SK-N-SH (cell line): ENCODE results near the gene HTRA2. TPM values are rescaled to one million over a fixed set of nuclear protein-coding genes. Genes with fewer than 3 reads are reported as not detected.

ENCODE experiments used
- CTCF ChIA-PET: fragments of 300-600, 350-600 bp; formaldehyde crosslinking; extraction: SDS; loops from one replicate; lab custom pipeline; 2021; lab: Yijun Ruan, JAX
- POLR2A ChIA-PET: fragments of 350-600 bp; sonication (Branson Sonifier 250); formaldehyde crosslinking; extraction: SDS; loops from one replicate; lab custom pipeline; 2020; ENCODE audit warnings: antibody characterized with exemption, inconsistent platforms; lab: Yijun Ruan, JAX
- DNase-seq: peaks from one replicate; pipeline ENCODE4 v3.0.0; 2012
- H2AFZ ChIP-seq: fragments of 200-600 bp; sonication (generic); 2 replicates; pipeline ENCODE4 v1.8.1; 2016; ENCODE audit warnings: antibody characterized with exemption, mild to moderate bottlenecking, low read depth
- H3F3A ChIP-seq: fragments of 200-600 bp; sonication (generic); replicated peaks from 2 replicates; pipeline ENCODE3; 2016; ENCODE audit warnings: antibody characterized with exemption, mild to moderate bottlenecking; ENCODE audit not compliant: insufficient read depth
- H3K27ac ChIP-seq, 2 experiments: fragments of 200-500 bp in 1 of 2; fragments of 200-600 bp in 1 of 2; sonication (Bioruptor generic) in 1 of 2; sonication (generic), shearing (Covaris generic) in 1 of 2; 2 replicates each; pipeline versions ENCODE4 v1.5.1 to v1.6.1; 2014 to 2016; ENCODE audit warnings: low read depth in 2 of 2, inconsistent platforms in 1 of 2, low read length in 1 of 2, mild to moderate bottlenecking in 1 of 2, mixed read lengths in 1 of 2
- H3K27me3 ChIP-seq: fragments of 200-600 bp; sonication (generic), shearing (Covaris generic); 2 replicates; pipeline ENCODE4 v1.6.1; 2016; ENCODE audit warnings: mixed run types; ENCODE audit not compliant: insufficient read depth
- H3K36me3 ChIP-seq, 2 experiments: fragments of 200-500 bp in 1 of 2; fragments of 200-600 bp in 1 of 2; sonication (Bioruptor generic) in 1 of 2; sonication (generic) in 1 of 2; replicated peaks in 1 of 2; 2 replicates each; pipeline versions ENCODE3 to v1.5.1; 2014 to 2016; ENCODE audit warnings: low read length in 1 of 2, mild to moderate bottlenecking in 1 of 2; ENCODE audit not compliant: insufficient read depth in 2 of 2, control insufficient read depth in 1 of 2
- H3K4me1 ChIP-seq, 2 experiments: fragments of 200-500 bp in 1 of 2; fragments of 200-600 bp in 1 of 2; sonication (Bioruptor generic) in 1 of 2; sonication (generic), shearing (Covaris generic) in 1 of 2; 2 replicates each; pipeline versions ENCODE4 v1.5.1 to v1.6.1; 2014 to 2016; ENCODE audit warnings: low read depth in 1 of 2, low read length in 1 of 2, mixed run types in 1 of 2; ENCODE audit not compliant: insufficient read depth in 2 of 2, control insufficient read depth in 1 of 2
- H3K4me2 ChIP-seq: fragments of 200-600 bp; sonication (generic), shearing (Covaris generic); 2 replicates; pipeline ENCODE4 v1.6.1; 2017; ENCODE audit warnings: mixed run types
- H3K4me3 ChIP-seq, 2 experiments: fragments of 200-500 bp in 1 of 2; fragments of 200-600 bp in 1 of 2; sonication (Bioruptor generic) in 1 of 2; sonication (generic), shearing (Covaris generic) in 1 of 2; 2 replicates each; pipeline versions ENCODE4 v1.5.1 to v1.8.1; 2014 to 2016; ENCODE audit warnings: low read depth in 2 of 2, inconsistent platforms in 1 of 2, low read length in 1 of 2, mild to moderate bottlenecking in 1 of 2, mixed read lengths in 1 of 2, moderate library complexity in 1 of 2
- H3K79me2 ChIP-seq: fragments of 200-600 bp; sonication (generic); 2 replicates; pipeline ENCODE4 v1.8.1; 2017; ENCODE audit warnings: mild to moderate bottlenecking; ENCODE audit not compliant: insufficient read depth
- H3K9ac ChIP-seq: fragments of 200-600 bp; sonication (generic); 2 replicates; pipeline ENCODE4 v1.6.1; 2017; ENCODE audit warnings: mixed run types
- H3K9me2 ChIP-seq: fragments of 200-600 bp; sonication (generic); 2 replicates; pipeline ENCODE4 v1.6.1; 2017; ENCODE audit warnings: mixed run types
- H3K9me3 ChIP-seq: fragments of 200-600 bp; sonication (generic); 2 replicates; pipeline ENCODE4 v1.6.1; 2017; ENCODE audit warnings: mixed run types, mild to moderate bottlenecking, moderate library complexity
- H4K20me1 ChIP-seq: fragments of 200-600 bp; sonication (generic); 2 replicates; pipeline ENCODE4 v1.6.1; 2017; ENCODE audit warnings: mild to moderate bottlenecking, mixed run types; ENCODE audit not compliant: insufficient read depth
- CTCF ChIP-seq: fragments of 200-600 bp; sonication (generic); IDR thresholded peaks from 2 replicates; pipeline ENCODE4 v1.6.1; 2017; ENCODE audit warnings: antibody characterized with exemption, mild to moderate bottlenecking, moderate library complexity
- FOXJ3 ChIP-seq: sonication (generic); formaldehyde crosslinking; IDR thresholded peaks from 2 replicates; pipeline ENCODE4 v1.5.1; 2020; ENCODE audit warnings: mild to moderate bottlenecking, missing genetic modification reagents
- MAX ChIP-seq: IDR thresholded peaks from 2 replicates; pipeline ENCODE4 v1.4.0; 2012; ENCODE audit warnings: low read depth
- NFIC ChIP-seq: IDR thresholded peaks from 2 replicates; pipeline ENCODE4 v1.4.0; 2012; ENCODE audit warnings: borderline replicate concordance
- PBX3 ChIP-seq: IDR thresholded peaks from 2 replicates; pipeline ENCODE4; 2012
- RCOR1 ChIP-seq: fragments of 150-350 bp; IDR thresholded peaks from 2 replicates; pipeline ENCODE4 v1.6.1; 2017; ENCODE audit warnings: antibody characterized with exemption, low read length
- RXRA ChIP-seq: IDR thresholded peaks from 2 replicates; pipeline ENCODE4 v1.4.0; 2012; ENCODE audit warnings: low read depth, mild to moderate bottlenecking, borderline replicate concordance
- SIN3A ChIP-seq: IDR thresholded peaks from 2 replicates; pipeline ENCODE4 v1.6.1; 2012; ENCODE audit warnings: low read depth, mild to moderate bottlenecking, low read length, moderate library complexity, borderline replicate concordance
- SMC3 ChIP-seq: IDR thresholded peaks from 2 replicates; pipeline ENCODE4 v1.6.1; 2012; ENCODE audit warnings: low read depth, low read length, improper control_type of control experiment
- TAF1 ChIP-seq: IDR thresholded peaks from 2 replicates; pipeline ENCODE4 v1.6.1; 2012; ENCODE audit warnings: low read depth, mild to moderate bottlenecking, low read length, moderate library complexity, borderline replicate concordance
- USF1 ChIP-seq: IDR thresholded peaks from 2 replicates; pipeline ENCODE4 v1.4.0; 2012; ENCODE audit warnings: low read depth, borderline replicate concordance
- WGBS: methylation state at CpG from one replicate; pipeline ENCODE4 v1.1.6; 2017; ENCODE audit warnings: low lambda C conversion rate; 5-methylcytosine and 5-hydroxymethylcytosine counted together
- polyA plus RNA-seq, 3 experiments: library from polyadenylated mRNA; depleted of rRNA; stranded (reverse); fragments of >200 nt; gene quantifications; 2 replicates each; pipeline ENCODE4 v1.2.3, GENCODE V29; 2012
- TF ChIP-seq, protein P1 (sequence below): fragments of 150-350 bp; IDR thresholded peaks from 2 replicates; pipeline ENCODE4 v1.6.1; 2017; ENCODE audit warnings: antibody characterized with exemption, low read length, low read depth, borderline replicate concordance
- TF ChIP-seq, protein P2 (sequence below): IDR thresholded peaks from 2 replicates; pipeline ENCODE4 v1.6.1; 2012; ENCODE audit warnings: mild to moderate bottlenecking, low read depth, low read length, moderate library complexity

HTRA2 gene
- polyA plus RNA-seq, 1 of the 3 experiments (the other 2 are of a cell fraction), result 55.7 TPM

GRCh38 chr2:74499940-74500577, 29.7 kb upstream of the HTRA2 start:
- H2AFZ ChIP-seq, result no peak overlapping the region
- no peaks in the 10 kb centered on the region for H3K9me2 ChIP-seq
- no peaks in the 10 kb centered on the region for H3K79me2 ChIP-seq
- peak; percentile 47 for DNase-seq
- WGBS, result 84% methylated on average over 15 of the region's 15 CpGs
- no peak overlapping the region for H3K9ac ChIP-seq
- H3K4me1 ChIP-seq, result peaks cover 0 to 22% of the 10 kb centered on the region in 2 experiments; a peak in 1 of 4 replicates
- H3K27ac ChIP-seq, result no peak overlapping the region; a peak in 1 of 4 replicates
- TF ChIP-seq RXRA (no peak), CTCF (no peak), MAX (no peak), FOXJ3 (CRISPR knock-in tag) (no peak), NFIC (no peak), TAF1 (no peak), USF1 (no peak), RCOR1 (no peak)
- TF ChIP-seq, protein P1, sequence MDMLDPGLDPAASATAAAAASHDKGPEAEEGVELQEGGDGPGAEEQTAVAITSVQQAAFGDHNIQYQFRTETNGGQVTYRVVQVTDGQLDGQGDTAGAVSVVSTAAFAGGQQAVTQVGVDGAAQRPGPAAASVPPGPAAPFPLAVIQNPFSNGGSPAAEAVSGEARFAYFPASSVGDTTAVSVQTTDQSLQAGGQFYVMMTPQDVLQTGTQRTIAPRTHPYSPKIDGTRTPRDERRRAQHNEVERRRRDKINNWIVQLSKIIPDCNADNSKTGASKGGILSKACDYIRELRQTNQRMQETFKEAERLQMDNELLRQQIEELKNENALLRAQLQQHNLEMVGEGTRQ, result no peak
- TF ChIP-seq, all 33 proteins: peak for 0
- CTCF ChIA-PET, result interaction anchor here (0.8 to 3.7 kb wide), 7 partner anchors 13 to 87 kb away, joined by 3 to 21 read pairs (median 3); partner anchors contain the start of genes AUP1, CCDC142, HTRA2 and TTC31
- POLR2A ChIA-PET, result interaction anchor here (1.0 to 3.1 kb wide), 6 partner anchors 8 to 29 kb away, joined by 3 to 19 read pairs (median 8); partner anchors contain the start of genes AUP1, CCDC142, HTRA2 and MRPL53
- Histone ChIP-seq H3K36me3 (peaks cover 7 to 8% of the 10 kb centered on the region in 2 experiments), H3K9me3 (no peaks in the 10 kb centered on the region), H3K4me3 (no peak overlapping the region), H3F3A (peaks cover 3% of the 10 kb centered on the region), H3K27me3 (no peaks in the 10 kb centered on the region), H3K4me2 (no peak overlapping the region), H4K20me1 (no peaks in the 10 kb centered on the region)

DNA sequence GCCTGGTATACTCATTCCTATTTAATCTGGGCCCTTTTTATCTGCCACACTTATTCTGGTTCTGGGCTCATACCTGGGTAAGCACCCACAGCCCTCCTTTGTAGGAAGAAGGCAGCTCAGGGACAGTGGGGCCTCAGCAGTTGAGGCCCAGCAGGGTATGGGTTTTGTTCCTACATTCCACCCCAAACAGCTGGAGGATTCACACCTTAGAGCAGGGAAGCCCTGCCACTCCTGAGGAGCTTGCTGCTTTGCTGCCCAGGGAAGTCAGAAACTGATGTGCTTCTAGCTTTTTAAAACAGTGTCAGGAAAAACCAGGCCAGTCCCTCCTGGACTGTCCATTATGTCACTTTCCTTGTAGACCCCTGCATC, 29.2 kb upstream of the HTRA2 start:
- Histone ChIP-seq H3K4me2 (no peak overlapping the region), H3K27ac (peak overlapping the region in 1 of 2 experiments; percentile 76; a peak in 2 of 4 replicates), H3K9me3 (no peaks in the 10 kb centered on the region), H4K20me1 (no peaks in the 10 kb centered on the region), H3K27me3 (no peaks in the 10 kb centered on the region), H2AFZ (no peak overlapping the region), H3K79me2 (peaks cover under 1% of the 10 kb centered on the region; the same call in 1 of the 2 replicates), H3K4me3 (no peak overlapping the region), H3F3A (peaks cover 6% of the 10 kb centered on the region), H3K4me1 (peaks cover 3 to 27% of the 10 kb centered on the region in 2 experiments; a peak in 1 of 4 replicates), H3K9me2 (no peaks in the 10 kb centered on the region), H3K9ac (no peak overlapping the region), H3K36me3 (peaks cover 9 to 12% of the 10 kb centered on the region in 2 experiments)
- no peak for TF ChIP-seq SIN3A
- TF ChIP-seq PBX3, result no peak
- TF ChIP-seq CTCF, result no peak
- TF ChIP-seq SMC3, result no peak
- TF ChIP-seq RCOR1, result no peak
- TF ChIP-seq, protein P2, sequence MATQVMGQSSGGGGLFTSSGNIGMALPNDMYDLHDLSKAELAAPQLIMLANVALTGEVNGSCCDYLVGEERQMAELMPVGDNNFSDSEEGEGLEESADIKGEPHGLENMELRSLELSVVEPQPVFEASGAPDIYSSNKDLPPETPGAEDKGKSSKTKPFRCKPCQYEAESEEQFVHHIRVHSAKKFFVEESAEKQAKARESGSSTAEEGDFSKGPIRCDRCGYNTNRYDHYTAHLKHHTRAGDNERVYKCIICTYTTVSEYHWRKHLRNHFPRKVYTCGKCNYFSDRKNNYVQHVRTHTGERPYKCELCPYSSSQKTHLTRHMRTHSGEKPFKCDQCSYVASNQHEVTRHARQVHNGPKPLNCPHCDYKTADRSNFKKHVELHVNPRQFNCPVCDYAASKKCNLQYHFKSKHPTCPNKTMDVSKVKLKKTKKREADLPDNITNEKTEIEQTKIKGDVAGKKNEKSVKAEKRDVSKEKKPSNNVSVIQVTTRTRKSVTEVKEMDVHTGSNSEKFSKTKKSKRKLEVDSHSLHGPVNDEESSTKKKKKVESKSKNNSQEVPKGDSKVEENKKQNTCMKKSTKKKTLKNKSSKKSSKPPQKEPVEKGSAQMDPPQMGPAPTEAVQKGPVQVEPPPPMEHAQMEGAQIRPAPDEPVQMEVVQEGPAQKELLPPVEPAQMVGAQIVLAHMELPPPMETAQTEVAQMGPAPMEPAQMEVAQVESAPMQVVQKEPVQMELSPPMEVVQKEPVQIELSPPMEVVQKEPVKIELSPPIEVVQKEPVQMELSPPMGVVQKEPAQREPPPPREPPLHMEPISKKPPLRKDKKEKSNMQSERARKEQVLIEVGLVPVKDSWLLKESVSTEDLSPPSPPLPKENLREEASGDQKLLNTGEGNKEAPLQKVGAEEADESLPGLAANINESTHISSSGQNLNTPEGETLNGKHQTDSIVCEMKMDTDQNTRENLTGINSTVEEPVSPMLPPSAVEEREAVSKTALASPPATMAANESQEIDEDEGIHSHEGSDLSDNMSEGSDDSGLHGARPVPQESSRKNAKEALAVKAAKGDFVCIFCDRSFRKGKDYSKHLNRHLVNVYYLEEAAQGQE, result no peak
- TF ChIP-seq RXRA, result no peak
- POLR2A ChIA-PET, result interaction anchor here (1.0 to 3.1 kb wide), 11 partner anchors 8 to 87 kb away, joined by 3 to 19 read pairs (median 6); partner anchors contain the start of genes AUP1, CCDC142, HTRA2 and MRPL53
- no peak for DNase-seq
- CTCF ChIA-PET, result interaction anchor here (0.8 to 3.7 kb wide), 6 partner anchors 12 to 86 kb away, joined by 3 to 21 read pairs (median 11); partner anchors contain the start of genes CCDC142 and TTC31
